Left lung (tissue), 10 donors: Measurements from ENCODE around the gene CFAP251. TPM values are rescaled to one million over a fixed set of nuclear protein-coding genes. Genes with fewer than 3 reads are reported as not detected.
A peak's percentile ranks its signal among the peaks of the same experiment; 100 is the strongest.

Experiments
- ATAC-seq: fragments of 200-7000 bp; cut with Tn5 transposase; one replicate; pipeline ENCODE4 v1.9.1; 2020; ENCODE audit warnings: moderate library complexity
- DNase-seq, 4 donors: peaks; one replicate each; pipeline ENCODE4 v3.0.0-alpha.2; 2013 to 2020
- H3K27ac ChIP-seq, 2 donors: fragments of 200-600 bp; sonication (generic) in 1 of 2; one replicate each; pipeline versions ENCODE4 v1.5.0 to v1.8.0; 2020 to 2021
- H3K27me3 ChIP-seq, 2 donors: fragments of 200-600 bp; sonication (generic) in 1 of 2; one replicate each; pipeline versions ENCODE4 v1.5.0 to v1.8.0; 2020 to 2021
- H3K36me3 ChIP-seq, 2 donors: fragments of 200-600 bp; sonication (generic) in 1 of 2; one replicate each; pipeline versions ENCODE4 v1.5.0 to v1.8.0; 2020 to 2021
- H3K4me1 ChIP-seq, 2 donors: fragments of 200-600 bp; one replicate each; pipeline ENCODE4 v1.8.0; 2021
- H3K4me3 ChIP-seq, 2 donors: fragments of 200-600 bp; sonication (generic) in 1 of 2; one replicate each; pipeline versions ENCODE4 v1.5.0 to v1.8.0; 2020 to 2021; ENCODE audit warnings: mild to moderate bottlenecking in 1 of 2
- H3K9me3 ChIP-seq, 2 donors: fragments of 200-600 bp; sonication (generic) in 1 of 2; one replicate each; pipeline versions ENCODE4 v1.5.0 to v1.8.0; 2020 to 2021
- intact Hi-C, 2 donors: fragments of 100-400 bp; cut with DNase I; formaldehyde crosslinking; loops; one replicate each; pipeline versions ENCODE4 v1.11.2 to v1.14.2; 2022
- polyA plus RNA-seq, 6 donors: library from polyadenylated mRNA; unstranded; fragments of 120-200 nt; gene quantifications; one replicate each; pipeline ENCODE4 v1.2.1, GENCODE V29; 2013; ENCODE audit not compliant: insufficient read length in 6 of 6
- total RNA-seq, 2 donors: library from RNA; stranded (reverse); fragmentation: NEBNext Ultra II Directional; extraction: Animal tissue kit (Norgen Biotek cat#: 25700); gene quantifications; one replicate each; pipeline ENCODE4 v1.2.1, GENCODE V29; 2021
- TF ChIP-seq, protein P1 (sequence below), 2 donors: fragments of 200-600 bp; sonication (generic) in 1 of 2; IDR thresholded peaks; one replicate each; pipeline versions ENCODE4 v1.5.0 to v1.8.0; 2021; ENCODE audit warnings: antibody characterized with exemption in 2 of 2
- donor health status: DM: no; HTN: yes; CAD: no.
- donor health status: DM: no; HTN: no; CAD: no.

Gene CFAP251
- total and polyA plus RNA-seq, 8 donors = 3.9 to 13.3 (median 9.4) TPM

DNA sequence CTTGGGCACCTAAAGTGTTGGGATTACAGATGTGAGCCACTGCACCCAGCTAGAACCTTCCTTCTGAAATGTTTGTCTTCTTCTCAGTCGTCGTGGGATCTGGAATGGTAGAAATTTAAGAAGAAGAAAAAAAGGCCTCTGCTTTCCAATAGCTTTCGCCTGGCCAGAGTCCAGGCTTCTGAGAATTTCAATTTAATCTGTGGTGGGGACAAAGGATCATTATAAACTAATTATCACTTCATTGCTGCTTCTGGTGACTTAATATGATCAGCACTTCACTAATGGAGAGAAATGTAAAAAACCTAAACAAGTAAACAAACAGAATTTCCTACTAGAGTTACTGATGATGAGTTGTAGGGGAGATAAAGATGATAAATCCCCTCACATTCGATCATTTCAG, 51.3 kb downstream of the CFAP251 start:
- DNase-seq (peak in 2 of 4 donors; percentile 65 to 73), ATAC-seq (no peak)

DNA sequence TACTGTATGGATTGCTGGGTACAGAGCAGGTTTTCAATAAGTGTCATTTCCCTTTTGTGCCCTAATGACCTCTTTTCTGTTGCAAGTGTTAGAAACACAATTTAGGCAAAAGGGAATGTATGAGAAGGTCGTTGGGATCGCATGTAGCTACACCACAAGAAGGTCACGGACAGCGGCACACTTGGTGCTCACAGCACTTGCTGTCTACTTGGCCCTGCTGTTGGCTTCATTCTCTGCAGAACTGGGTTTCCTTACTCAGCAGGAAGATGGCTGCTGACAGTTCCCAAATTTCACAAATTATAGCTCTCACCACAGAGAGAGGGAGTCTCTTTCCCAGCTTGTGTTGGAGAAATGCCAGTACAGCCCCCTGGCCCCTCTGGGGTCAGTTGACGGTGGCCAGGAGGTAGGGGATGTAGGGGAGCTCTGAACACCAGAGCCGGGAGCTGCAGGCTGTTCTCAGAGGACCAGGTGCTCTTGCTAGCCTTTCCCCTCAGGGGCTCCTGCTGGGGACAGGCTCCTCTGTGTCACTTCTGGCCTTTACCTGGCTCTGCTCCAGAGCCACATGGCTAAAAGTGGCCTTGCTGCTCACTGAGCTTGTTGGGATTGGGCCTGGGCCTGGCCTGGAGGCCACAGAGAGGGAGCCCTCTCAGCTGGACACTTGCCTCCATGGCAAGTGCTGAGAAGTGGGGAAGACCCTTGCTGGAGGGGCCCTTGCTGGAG, 52.3 kb downstream of the CFAP251 start:
- TF ChIP-seq, protein P1, sequence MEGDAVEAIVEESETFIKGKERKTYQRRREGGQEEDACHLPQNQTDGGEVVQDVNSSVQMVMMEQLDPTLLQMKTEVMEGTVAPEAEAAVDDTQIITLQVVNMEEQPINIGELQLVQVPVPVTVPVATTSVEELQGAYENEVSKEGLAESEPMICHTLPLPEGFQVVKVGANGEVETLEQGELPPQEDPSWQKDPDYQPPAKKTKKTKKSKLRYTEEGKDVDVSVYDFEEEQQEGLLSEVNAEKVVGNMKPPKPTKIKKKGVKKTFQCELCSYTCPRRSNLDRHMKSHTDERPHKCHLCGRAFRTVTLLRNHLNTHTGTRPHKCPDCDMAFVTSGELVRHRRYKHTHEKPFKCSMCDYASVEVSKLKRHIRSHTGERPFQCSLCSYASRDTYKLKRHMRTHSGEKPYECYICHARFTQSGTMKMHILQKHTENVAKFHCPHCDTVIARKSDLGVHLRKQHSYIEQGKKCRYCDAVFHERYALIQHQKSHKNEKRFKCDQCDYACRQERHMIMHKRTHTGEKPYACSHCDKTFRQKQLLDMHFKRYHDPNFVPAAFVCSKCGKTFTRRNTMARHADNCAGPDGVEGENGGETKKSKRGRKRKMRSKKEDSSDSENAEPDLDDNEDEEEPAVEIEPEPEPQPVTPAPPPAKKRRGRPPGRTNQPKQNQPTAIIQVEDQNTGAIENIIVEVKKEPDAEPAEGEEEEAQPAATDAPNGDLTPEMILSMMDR (IDR thresholded peaks at IDR 0.05) = no peak
- H3K4me3 ChIP-seq = no peak overlapping the region
- intact Hi-C loops = no loop called here
- H3K27ac ChIP-seq = no peak overlapping the region
- no peaks in the 10 kb centered on the region for H3K36me3 ChIP-seq
- DNase-seq (no peak), ATAC-seq (no peak)
- no peaks in the 10 kb centered on the region for H3K27me3 ChIP-seq
- peaks cover 0 to 8% of the 10 kb centered on the region in 2 donors for H3K4me1 ChIP-seq
- H3K9me3 ChIP-seq = peaks cover 0 to 7% of the 10 kb centered on the region in 2 donors

More for the DNA sequence above, 51.3 kb downstream of the CFAP251 start:
- Histone ChIP-seq H3K36me3 (no peaks in the 10 kb centered on the region), H3K27me3 (no peaks in the 10 kb centered on the region), H3K4me3 (no peak overlapping the region), H3K4me1 (peaks cover 0 to 8% of the 10 kb centered on the region in 2 donors), H3K27ac (no peak overlapping the region), H3K9me3 (peaks cover 0 to 7% of the 10 kb centered on the region in 2 donors)
- TF ChIP-seq, protein P1 (IDR thresholded peaks at IDR 0.05) = no peak
- intact Hi-C loops = no loop called here

DNA sequence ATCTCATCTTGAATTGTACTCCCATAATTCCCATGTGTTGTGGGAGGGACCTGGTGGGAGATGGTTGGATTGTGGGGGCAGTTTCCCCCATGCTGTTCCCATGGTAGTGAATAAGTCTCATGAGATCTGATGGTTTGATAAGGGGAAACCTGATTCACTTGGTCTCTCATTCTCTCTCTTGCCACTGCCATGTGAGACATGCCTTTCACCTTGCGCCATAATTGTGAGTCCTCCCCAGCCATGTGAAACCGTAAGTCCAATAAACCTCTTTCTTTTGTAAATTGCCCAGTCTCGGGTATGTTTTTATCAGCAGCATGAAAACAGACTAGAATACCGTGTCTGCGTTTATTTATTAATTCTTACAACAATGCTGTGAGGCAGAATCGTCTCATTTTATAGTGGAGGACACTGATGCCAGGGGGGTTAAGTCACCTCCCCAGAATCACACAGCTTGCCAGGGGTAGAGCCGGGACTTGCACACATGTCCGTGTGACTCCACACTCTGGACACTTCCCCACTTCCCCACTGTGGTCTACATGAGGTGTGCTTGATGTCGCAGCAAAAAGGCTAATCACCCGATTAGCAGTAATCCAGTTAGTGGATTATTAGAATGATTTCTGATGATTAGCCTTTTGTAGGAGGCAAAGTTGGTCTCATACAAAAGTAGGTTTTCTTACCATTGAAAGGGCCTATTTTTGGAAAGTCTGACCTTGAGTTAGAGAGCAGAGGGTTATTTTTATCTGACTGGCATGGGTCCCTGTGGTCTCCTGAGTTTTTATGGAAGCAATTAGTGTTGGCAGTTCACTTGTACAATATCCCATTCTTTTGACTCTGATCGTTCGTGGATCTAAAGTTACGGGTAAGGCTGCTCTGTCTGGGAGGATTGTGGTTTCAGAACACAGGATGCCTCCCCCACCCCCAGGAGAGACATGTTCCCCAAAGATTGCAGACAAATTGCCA, 55.9 kb downstream of the CFAP251 start:
- TF ChIP-seq, protein P1 (IDR thresholded peaks at IDR 0.05) = no peak

DNA sequence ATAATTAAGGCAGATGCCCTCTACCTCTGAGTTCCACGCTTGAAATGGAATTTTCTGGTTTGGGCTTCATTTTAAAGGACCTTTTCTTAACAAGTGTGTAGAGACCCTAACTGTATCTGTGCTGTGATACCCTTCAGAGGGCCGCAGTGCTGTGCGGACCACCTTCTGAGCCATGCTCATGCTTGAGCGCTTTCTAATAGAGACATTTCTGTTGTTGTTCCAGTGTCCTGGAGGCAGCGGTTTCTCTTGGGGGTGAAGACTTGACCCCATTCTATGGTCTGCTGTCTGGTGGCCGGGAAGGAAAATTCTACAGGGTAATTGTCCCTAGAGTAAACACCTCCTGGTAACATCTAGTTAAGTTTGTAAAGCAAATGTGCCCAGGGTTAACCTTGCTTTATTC, 56.6 kb downstream of the CFAP251 start:
- H3K36me3 ChIP-seq = no peaks in the 10 kb centered on the region
- H3K27ac ChIP-seq = no peak overlapping the region
- ATAC-seq = no peak
- no peak overlapping the region for H3K4me3 ChIP-seq
- no peaks in the 10 kb centered on the region for H3K4me1 ChIP-seq
- no peak for DNase-seq
- peaks cover 0 to 7% of the 10 kb centered on the region in 2 donors for H3K9me3 ChIP-seq
- H3K27me3 ChIP-seq = no peaks in the 10 kb centered on the region
- intact Hi-C loops = no loop called here
- TF ChIP-seq, protein P1 (IDR thresholded peaks at IDR 0.05) = no peak

More for the DNA sequence above, 55.9 kb downstream of the CFAP251 start:
- Histone ChIP-seq H3K27ac (no peak overlapping the region), H3K27me3 (no peaks in the 10 kb centered on the region), H3K36me3 (no peaks in the 10 kb centered on the region), H3K4me3 (no peak overlapping the region), H3K4me1 (peaks cover 0 to 2% of the 10 kb centered on the region in 2 donors), H3K9me3 (peaks cover 0 to 7% of the 10 kb centered on the region in 2 donors)
- DNase-seq (no peak), ATAC-seq (no peak)
- intact Hi-C loops = no loop called here

DNA sequence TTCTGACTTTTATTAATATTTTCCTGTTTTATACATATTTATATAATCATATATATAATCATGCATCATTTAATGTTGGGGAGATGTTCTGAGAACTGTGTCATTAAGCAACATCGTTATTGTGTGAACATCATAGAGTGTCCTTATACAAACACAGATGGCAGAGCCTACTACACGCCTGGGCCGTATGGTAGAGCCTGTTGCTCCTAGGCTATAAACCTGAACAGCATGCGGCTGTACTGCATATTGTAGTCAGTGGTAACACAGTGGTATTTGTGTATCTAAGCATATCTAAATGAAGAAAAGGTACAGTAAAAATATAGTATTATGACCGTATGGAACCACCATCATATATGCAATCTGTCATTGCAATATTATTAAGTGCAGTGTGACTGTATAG, 58.6 kb downstream of the CFAP251 start:
- TF ChIP-seq, protein P1 (IDR thresholded peaks at IDR 0.05) = no peak
- H3K27ac ChIP-seq = no peak overlapping the region
- no peaks in the 10 kb centered on the region for H3K36me3 ChIP-seq
- ATAC-seq = no peak
- no peaks in the 10 kb centered on the region for H3K4me1 ChIP-seq
- intact Hi-C loops = no loop called here
- peaks cover 0 to 7% of the 10 kb centered on the region in 2 donors for H3K9me3 ChIP-seq
- H3K4me3 ChIP-seq = no peak overlapping the region
- DNase-seq = no peak
- no peaks in the 10 kb centered on the region for H3K27me3 ChIP-seq
